NOMO-1 treated with dmso at 0.1 percent for 144 hours (cell line): ENCODE measurements around the gene HOXA3.

ENCODE experiments used
- DNase-seq: peaks from one replicate; lab custom pipeline; 2025; ENCODE audit not compliant: unreplicated experiment; lab: John Stamatoyannopoulos, UW

The HOXA3 gene

DNA sequence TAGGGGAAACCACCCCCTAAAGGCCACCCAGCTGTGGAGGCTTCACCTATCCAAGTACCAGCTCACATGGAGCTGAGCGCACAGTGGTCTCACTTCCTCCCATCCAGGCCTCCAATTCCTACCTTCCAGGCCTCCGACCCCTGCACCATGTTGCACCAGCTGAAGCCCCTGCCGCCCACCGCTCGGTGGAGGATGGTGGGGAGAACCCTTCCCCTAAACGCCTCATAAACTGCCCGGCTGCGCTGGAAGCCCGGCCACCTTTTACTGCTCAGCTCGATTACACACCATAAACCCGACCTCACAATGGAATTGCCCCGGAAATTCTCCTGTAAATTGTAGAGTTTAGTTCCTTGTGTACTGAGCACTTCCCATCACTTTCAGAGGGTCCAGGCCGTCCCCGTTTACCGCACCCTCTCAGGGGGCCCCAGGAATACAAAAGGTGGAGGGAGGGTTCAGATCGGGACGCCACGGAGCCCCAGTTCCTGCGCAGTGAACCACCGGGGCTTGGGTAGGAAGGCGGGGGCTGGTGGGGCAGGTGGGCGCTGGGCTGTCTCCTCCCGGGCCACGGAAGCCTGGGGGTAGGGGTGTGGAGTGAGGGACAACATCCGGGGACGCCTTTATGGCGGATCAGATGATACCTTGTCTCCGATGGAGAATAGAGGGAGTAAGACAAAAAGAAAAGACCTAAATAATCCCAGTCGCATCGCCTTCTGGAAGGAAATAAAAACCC lies 5.5 kb upstream of the HOXA3 start:
- no peak for DNase-seq

- no peak for DNase-seq
Observed at GRCh38 chr7:27156916-27157701, 4.7 kb upstream of the HOXA3 start.

GRCh38 chr7:27156508-27156898 lies 4.1 kb upstream of the HOXA3 start, which contains the start of gene HOXA7:
HOXA7 (minus strand) TSS chr7:27156675; CDS start chr7:27156545, 130 bp downstream.
- peak; percentile 77 for DNase-seq

GRCh38 chr7:27155816-27156507 lies 3.6 kb upstream of the HOXA3 start:
- no peak for DNase-seq

DNA sequence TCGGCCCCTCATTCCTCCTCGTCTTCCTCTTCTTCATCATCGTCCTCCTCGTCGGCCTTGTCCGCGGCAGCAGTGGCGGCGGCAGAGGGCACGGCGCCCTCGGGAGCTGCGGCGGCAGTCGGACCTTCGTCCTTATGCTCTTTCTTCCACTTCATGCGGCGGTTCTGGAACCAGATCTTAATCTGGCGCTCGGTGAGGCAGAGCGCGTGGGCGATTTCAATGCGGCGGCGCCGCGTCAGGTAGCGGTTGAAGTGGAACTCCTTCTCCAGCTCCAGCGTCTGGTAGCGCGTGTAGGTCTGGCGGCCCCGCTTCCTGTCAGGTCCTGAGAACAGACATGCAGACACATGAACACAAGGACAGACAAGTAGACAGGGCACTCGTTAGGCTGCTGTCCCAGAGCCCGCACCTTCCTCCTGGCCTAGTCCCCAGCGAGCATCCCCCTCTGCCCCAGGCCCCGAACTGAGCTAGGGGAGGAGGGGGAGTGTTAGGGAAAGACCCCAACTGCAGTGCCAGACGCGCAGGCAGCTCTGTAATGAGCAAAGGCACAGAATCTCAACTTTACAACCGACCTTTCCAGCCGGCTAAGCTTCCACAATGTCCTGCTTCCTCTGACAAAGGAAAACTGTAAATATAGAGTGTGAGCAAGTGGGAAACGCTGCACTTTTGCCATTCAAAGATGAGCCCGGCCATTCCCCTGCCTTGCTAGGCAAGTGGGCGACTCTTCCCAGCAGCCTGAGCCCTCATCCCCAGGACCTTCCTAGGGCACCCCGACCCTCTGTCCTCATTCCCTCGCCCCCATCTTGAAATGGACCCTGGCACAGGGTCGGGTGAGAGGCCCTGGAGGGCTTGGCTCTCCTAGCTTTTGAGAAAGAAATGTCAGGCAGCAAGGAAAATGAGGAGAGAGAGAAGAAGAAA lies 2.8 kb upstream of the HOXA3 start:
- DNase-seq: no peak

DNA sequence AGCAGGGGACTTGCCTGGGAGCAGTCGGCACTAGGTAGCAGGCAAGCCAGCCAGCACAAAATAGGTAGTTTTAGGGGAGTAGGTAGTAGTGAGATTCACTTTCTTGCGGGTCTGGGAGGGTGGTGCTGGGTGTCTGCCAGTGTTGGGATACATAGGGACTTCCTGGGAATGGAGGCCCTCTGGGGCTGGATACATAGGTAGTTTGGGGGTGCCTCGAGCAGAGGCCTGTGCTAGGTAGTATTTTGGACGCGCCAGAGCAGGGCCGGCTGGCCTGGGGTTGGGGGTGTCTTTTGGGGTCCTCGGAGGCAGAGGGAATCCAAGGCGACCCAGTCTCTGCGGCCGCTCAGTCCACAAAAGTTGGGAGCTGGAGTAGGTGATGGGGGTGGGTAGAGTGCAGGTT lies 2.0 kb upstream of the HOXA3 start:
- no peak for DNase-seq

DNA sequence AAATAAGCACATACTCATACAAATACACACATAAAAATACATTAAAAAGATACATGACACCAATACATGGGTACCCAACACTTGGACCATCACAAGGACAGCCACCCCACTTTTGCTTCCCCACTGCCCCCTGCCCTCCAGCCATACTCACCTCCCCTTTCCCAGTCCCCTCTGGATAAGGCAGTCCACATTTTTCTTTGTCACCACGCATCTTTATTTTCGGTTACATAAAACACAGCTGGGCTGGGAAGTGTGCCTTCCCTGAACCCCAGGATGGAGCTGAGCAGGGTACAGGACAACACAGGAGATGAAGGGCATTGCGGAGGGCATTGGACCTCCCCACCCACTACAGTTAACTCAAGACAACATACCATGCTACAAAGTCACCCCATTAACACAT lies 1.1 kb upstream of the HOXA3 start:
- DNase-seq: no peak

- no peak for DNase-seq
Observed at GRCh38 chr7:27152816-27153442, 546 bp upstream of the HOXA3 start.

DNA sequence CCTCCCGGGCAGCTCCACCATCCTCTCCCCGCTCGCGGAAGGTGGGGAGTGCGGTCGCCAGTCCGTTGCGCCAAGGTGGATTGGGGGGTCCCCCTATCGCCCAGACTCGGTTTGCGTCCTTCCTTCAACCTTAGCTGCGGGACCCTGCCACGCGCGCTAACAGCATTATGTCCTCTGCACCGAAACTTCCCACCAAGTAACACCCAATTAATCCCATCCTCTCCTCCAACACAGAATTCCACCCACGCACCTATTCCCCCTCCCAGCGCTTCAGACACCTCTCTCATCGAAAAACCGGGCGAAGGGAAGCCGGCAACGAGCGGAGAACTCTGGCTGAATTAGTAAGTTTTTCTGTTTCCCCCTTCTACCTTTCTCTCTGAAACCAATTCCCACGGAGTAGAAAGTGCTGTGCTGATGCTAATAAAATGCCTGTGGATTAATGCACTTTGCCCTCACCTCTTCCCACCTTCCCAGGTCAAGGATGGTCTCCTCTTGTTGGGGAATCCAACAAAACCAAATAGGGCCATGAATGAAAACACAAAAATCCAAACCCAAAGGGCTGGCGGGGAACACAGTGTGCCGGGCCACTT lies 947 bp downstream of the HOXA3 start:
- DNase-seq: no peak

DNA sequence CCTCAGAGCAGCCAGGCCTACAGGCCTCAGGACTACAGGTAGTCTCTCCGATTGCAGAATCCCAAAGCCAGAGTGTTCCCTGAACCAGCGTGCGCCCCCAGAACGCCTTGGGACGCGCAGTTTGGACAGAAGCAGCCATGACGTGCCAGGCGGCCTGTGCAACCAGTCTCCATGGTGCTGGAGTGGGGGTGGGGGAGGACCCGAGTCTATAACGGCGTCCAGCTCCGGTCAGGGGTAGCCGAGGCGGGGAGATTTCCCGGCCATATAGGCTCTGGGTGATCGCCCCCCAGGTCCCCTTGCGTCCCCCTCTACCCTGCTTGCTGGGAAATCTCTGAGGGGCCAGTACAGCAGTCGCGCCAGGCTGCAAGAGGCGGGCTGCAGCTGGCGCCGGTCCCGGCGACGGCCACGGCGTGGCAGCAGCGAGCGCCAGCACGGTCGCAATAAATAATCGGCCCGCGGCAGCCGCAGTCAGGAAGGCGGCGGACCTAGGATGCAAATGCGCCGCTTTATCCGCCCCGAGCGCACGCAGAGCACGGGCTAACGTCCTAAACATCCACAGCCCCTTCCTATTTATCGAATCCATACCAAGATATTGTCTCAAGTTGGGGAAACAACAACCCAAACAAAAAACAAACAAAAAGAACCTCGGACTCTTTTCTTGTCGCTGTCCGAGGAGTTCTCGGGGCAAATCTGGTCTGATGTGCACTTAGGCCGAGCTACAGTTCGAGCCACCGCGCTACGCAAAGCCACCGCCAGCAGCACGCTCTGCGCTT lies 1.6 kb downstream of the HOXA3 start:
- DNase-seq: peak; percentile 57

DNA sequence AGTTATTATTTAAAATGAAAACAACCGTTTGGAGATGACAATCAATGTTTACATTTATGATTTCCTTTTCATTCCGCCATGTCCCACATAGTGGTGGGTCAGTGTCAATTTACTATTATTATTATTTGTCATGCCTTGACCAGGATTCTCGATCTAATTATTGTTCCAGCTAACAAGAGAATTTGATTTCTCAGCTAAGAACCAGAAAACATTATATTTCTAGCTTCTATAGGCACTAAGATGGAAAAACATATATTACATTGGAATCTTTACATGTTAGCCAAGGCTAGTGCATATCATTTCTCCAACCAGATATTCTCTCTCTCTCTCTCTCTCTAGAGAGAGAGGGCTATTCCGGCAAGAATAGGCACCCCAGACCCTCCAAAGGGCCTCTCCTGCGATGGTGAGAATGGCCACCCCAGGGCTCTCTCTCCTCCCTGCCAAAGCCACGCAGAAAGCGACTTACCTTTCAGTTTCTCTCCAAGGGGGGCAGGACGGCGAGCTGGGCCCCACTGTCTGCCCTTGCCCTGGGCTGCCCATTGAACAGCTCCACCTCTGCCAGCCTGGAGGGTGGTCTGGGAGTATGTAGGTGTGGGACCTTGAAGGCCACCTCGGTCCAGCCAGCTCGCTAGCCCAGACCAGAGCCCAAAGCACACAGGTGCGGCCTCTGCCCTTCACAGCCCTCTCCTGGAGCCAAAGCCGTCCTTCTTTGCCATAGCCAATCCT lies 2.4 kb downstream of the HOXA3 start:
- DNase-seq: no peak

DNA sequence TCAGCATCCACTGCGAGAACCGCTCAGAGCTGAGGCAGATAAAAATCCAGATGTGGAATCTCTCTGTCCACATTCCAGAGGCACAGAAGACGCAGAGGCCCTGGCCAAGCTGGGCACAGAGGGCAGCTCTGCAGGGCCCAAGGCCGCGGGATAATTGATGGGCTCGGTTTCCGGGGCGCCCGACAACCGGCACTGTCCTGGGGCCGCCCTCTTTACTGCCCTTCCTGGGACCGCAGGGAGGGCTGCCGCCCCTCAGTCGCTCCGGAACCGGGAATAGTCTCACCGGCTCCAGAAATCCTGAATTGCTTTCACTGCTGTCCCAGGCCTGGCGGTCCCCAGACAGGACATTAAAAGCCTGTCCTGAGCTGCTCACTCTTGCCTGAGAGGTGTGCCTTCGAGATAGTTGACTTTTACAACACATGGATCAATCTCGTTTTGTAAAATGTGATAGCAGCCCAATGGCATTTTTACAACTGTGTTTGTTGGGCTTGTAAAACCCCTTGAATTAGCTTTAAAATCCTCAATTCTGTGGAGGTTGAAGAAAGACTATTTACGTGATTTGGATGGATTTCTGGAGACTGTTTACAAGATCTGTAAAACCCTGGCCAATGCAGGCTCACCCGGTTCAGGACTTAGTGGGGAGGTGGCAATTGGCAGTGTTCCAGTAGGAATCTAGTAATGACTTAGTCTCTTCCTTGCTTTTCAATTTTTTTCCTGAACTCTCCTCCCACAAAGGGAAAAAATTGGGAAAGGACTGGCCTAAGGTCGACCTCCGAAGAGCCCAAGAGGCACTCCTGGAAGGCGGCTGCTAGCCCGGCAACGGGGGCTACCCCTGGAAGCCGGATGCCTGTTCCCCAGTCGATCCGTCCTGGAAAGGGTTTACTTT lies 3.4 kb downstream of the HOXA3 start:
- no peak for DNase-seq

DNA sequence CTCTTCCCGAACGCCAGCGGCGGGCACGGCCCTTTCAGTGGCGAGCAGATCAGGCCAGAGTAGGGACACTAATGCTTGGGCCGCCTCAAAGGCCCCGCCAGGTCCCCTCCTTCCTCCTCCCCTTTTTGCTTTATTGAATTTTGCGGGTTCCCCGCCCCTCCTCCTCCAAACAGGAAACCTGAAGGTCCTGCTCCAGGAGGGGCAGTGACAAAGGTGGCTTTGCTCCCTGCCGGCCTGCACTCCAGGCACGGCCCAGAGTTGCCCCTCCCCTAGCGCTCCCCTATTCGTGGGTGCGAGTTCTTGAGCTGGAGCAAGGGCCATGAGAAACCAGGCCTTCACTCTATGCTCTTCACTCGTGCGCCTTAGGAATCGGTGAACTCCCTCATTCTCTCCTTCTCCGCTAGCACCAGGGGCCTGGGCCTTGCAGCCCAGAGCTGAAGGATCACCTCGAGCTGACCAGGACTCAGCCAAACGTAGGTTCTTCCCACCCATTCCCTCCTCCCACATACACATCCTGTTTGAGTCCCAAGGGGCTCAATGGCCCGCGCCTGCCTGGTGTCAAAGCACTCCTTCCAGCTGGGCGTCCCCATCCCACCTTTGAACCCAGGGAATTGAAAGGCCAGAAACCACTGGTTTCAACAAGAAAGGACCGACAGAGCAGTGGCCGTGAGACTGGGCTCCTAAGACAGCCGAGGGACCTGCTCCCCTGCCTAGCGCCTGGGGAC lies 4.2 kb downstream of the HOXA3 start:
- no peak for DNase-seq

- DNase-seq: no peak
Observed at GRCh38 chr7:27147199-27148030, 5.0 kb downstream of the HOXA3 start, which contains the start of gene HOXA6. HOXA6 (minus strand) TSS chr7:27147774; CDS start chr7:27147749, 25 bp downstream.

GRCh38 chr7:27146491-27147198 lies 5.7 kb downstream of the HOXA3 start:
- no peak for DNase-seq
